ENCODE results near the gene PADI4.

GRCh38 chr1:17310068-17310640 lies 2.2 kb downstream of the PADI4 start:
- TF ChIP-seq POLR2A (IDR thresholded peaks at IDR 0.05) = no peak
- TF ChIP-seq CTCF (IDR thresholded peaks at IDR 0.05) = no peak

All from Peyer's patch (tissue), 4 donors.